Neural crest cell (in vitro differentiated cells): ENCODE results near the gene CCDC198. TPM values are rescaled to one million over a fixed set of nuclear protein-coding genes. Genes with fewer than 3 reads are reported as not detected.
A peak's percentile ranks its signal among the peaks of the same experiment; 100 is the strongest.

Experiments
- DNase-seq: peaks from one replicate; pipeline ENCODE4 v3.0.0; 2021; ENCODE audit warnings: low read depth, mixed read lengths, low spot score
- H3K27ac Mint-ChIP-seq: one replicate; pipeline ENCODE4 v1.8.0; 2021; ENCODE audit warnings: mild to moderate bottlenecking, mixed read lengths; ENCODE audit not compliant: unreplicated experiment
- H3K27me3 Mint-ChIP-seq: 2 replicates; pipeline ENCODE4 v1.8.0; 2021; ENCODE audit warnings: low read depth, mild to moderate bottlenecking, mixed read lengths
- H3K36me3 Mint-ChIP-seq: 2 replicates; pipeline ENCODE4 v1.8.0; 2021; ENCODE audit warnings: low read depth, mild to moderate bottlenecking, mixed read lengths
- H3K4me1 Mint-ChIP-seq: 2 replicates; pipeline ENCODE4 v1.8.0; 2021; ENCODE audit warnings: mixed read lengths
- H3K4me3 Mint-ChIP-seq: one replicate; pipeline ENCODE4 v1.8.0; 2021; ENCODE audit warnings: mild to moderate bottlenecking, mixed read lengths
- H3K9me3 Mint-ChIP-seq: 2 replicates; pipeline ENCODE4 v1.8.0; 2021; ENCODE audit warnings: mixed read lengths
- total RNA-seq: library from RNA; stranded (reverse); gene quantifications from 2 replicates; pipeline ENCODE4 v1.2.1, GENCODE V29; 2021
- TF ChIP-seq, protein P1 (sequence below): fragments of 200-600 bp; sonication (generic); conservative IDR thresholded peaks from 2 replicates; pipeline ENCODE4 v1.5.0; 2021; ENCODE audit warnings: antibody characterized with exemption, mild to moderate bottlenecking

Gene CCDC198
- total RNA-seq, 1 donor from 2014 or later: not detected

- Mint-ChIP-seq H3K4me3 (no peak overlapping the region), H3K9me3 (peaks cover 3% of the 10 kb centered on the region), H3K36me3 (no peaks in the 10 kb centered on the region), H3K4me1 (no peaks in the 10 kb centered on the region), H3K27ac (no peak overlapping the region), H3K27me3 (peaks cover 29% of the 10 kb centered on the region)
- TF ChIP-seq, protein P1, sequence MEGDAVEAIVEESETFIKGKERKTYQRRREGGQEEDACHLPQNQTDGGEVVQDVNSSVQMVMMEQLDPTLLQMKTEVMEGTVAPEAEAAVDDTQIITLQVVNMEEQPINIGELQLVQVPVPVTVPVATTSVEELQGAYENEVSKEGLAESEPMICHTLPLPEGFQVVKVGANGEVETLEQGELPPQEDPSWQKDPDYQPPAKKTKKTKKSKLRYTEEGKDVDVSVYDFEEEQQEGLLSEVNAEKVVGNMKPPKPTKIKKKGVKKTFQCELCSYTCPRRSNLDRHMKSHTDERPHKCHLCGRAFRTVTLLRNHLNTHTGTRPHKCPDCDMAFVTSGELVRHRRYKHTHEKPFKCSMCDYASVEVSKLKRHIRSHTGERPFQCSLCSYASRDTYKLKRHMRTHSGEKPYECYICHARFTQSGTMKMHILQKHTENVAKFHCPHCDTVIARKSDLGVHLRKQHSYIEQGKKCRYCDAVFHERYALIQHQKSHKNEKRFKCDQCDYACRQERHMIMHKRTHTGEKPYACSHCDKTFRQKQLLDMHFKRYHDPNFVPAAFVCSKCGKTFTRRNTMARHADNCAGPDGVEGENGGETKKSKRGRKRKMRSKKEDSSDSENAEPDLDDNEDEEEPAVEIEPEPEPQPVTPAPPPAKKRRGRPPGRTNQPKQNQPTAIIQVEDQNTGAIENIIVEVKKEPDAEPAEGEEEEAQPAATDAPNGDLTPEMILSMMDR: no peak
- no peak for DNase-seq
Observed at GRCh38 chr14:57512220-57512619, 18.6 kb upstream of the CCDC198 start.

DNA sequence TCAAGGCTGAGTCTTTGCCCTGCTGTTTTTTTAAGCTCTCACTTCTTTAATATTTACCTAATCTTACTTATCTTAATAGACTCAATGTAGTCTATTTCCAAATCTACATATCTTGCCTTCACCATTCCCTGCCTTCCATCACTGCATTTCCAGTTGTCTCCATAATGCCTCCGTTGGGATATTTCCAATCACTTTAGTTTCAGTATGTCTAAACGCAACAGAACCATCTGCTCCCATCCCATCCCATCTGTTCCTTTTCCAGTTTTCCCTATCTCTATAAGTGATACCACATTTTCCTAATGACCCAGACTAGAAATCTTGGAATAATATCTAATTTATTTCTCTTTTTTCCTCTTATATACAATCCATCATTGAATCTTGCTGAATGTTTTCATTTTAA, 15.1 kb upstream of the CCDC198 start:
- Mint-ChIP-seq H3K4me3 (no peak overlapping the region), H3K27ac (no peak overlapping the region), H3K27me3 (peaks cover 11% of the 10 kb centered on the region), H3K4me1 (no peaks in the 10 kb centered on the region), H3K9me3 (no peaks in the 10 kb centered on the region), H3K36me3 (no peaks in the 10 kb centered on the region)
- TF ChIP-seq, protein P1: no peak
- DNase-seq: no peak

- no peak for DNase-seq
- TF ChIP-seq, protein P1: no peak
- H3K27me3 Mint-ChIP-seq: peaks cover 2% of the 10 kb centered on the region
- H3K27ac Mint-ChIP-seq: peak overlapping the region; percentile 14
- no peaks in the 10 kb centered on the region for H3K4me1 Mint-ChIP-seq
- no peaks in the 10 kb centered on the region for H3K36me3 Mint-ChIP-seq
- no peak overlapping the region for H3K4me3 Mint-ChIP-seq
- H3K9me3 Mint-ChIP-seq: no peaks in the 10 kb centered on the region
Observed at GRCh38 chr14:57502586-57503254, 9.1 kb upstream of the CCDC198 start.

- Mint-ChIP-seq H3K27me3 (peaks cover 12% of the 10 kb centered on the region), H3K4me3 (no peak overlapping the region), H3K36me3 (no peaks in the 10 kb centered on the region), H3K27ac (no peak overlapping the region), H3K4me1 (no peaks in the 10 kb centered on the region), H3K9me3 (no peaks in the 10 kb centered on the region)
- TF ChIP-seq, protein P1: no peak
- no peak for DNase-seq
Observed at GRCh38 chr14:57501039-57501557, 7.4 kb upstream of the CCDC198 start.

DNA sequence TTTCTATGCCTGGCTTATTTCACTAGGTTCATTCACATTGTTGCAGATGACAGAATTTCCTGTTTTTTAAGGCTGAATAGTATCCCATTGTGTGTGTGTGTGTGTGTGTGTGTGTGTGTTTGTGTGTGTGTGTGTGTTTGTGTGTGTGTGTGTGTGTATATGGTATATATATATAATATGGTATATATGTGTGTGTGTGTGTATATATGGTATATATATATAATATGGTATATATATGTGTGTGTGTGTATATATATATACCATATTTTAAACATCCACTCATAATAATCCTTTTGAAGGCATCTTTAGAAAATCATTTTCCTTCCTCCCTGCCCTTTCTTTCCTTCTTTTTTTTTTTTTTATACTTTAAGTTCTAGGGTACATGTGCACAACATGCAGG, 5.0 kb upstream of the CCDC198 start:
- Mint-ChIP-seq H3K27me3 (peaks cover 12% of the 10 kb centered on the region), H3K4me1 (peaks cover 4% of the 10 kb centered on the region), H3K9me3 (no peaks in the 10 kb centered on the region)

More for the DNA sequence above, 5.0 kb upstream of the CCDC198 start:
- no peaks in the 10 kb centered on the region for H3K36me3 Mint-ChIP-seq
- no peak overlapping the region for H3K4me3 Mint-ChIP-seq
- TF ChIP-seq, protein P1: no peak
- H3K27ac Mint-ChIP-seq: no peak overlapping the region
- DNase-seq: no peak
